Stimulated activated CD8-positive, alpha-beta memory T cell treated with anti-CD3 and anti-CD28 coated beads, Interleukin-12 subunit alpha, Interleukin-12 subunit beta, amount 100 ng/mL, for 4 hours (primary cell): ENCODE measurements around the gene CACNA1G.

Source experiments
- DNase-seq: peaks from one replicate; pipeline ENCODE4 v3.0.0-alpha.2; 2020; ENCODE audit warnings: low read depth

The CACNA1G gene

GRCh38 chr17:50568659-50569058 is 8.1 kb downstream of the CACNA1G start:
- no peak for DNase-seq

- no peak for DNase-seq
Measured at GRCh38 chr17:50569592-50569991, 9.1 kb downstream of the CACNA1G start.

GRCh38 chr17:50570032-50570431 is 9.5 kb downstream of the CACNA1G start:
- DNase-seq = no peak

GRCh38 chr17:50570528-50570927 is 10.0 kb downstream of the CACNA1G start:
- no peak for DNase-seq

GRCh38 chr17:50571681-50572080 is 11.2 kb downstream of the CACNA1G start:
- DNase-seq = no peak

- DNase-seq = no peak
Measured at GRCh38 chr17:50572541-50572940, 12.0 kb downstream of the CACNA1G start.

- DNase-seq = no peak
Measured at GRCh38 chr17:50573866-50574611, 13.5 kb downstream of the CACNA1G start.

- DNase-seq = no peak
Measured at GRCh38 chr17:50575581-50576210, 15.2 kb downstream of the CACNA1G start.

GRCh38 chr17:50576864-50577263 is 16.3 kb downstream of the CACNA1G start:
- no peak for DNase-seq

GRCh38 chr17:50577451-50577954 is 17.0 kb downstream of the CACNA1G start:
- DNase-seq = no peak

GRCh38 chr17:50578173-50578572 is 17.7 kb downstream of the CACNA1G start:
- DNase-seq = no peak

GRCh38 chr17:50579399-50579798 is 18.9 kb downstream of the CACNA1G start:
- no peak for DNase-seq

GRCh38 chr17:50580646-50581045 is 20.1 kb downstream of the CACNA1G start:
- no peak for DNase-seq

- no peak for DNase-seq
Measured at GRCh38 chr17:50581316-50581715, 20.8 kb downstream of the CACNA1G start.

GRCh38 chr17:50582741-50583140 is 22.2 kb downstream of the CACNA1G start:
- no peak for DNase-seq

- DNase-seq = no peak
Measured at GRCh38 chr17:50583641-50584040, 23.1 kb downstream of the CACNA1G start.

- DNase-seq = no peak
Measured at GRCh38 chr17:50584116-50584515, 23.6 kb downstream of the CACNA1G start.

GRCh38 chr17:50584749-50585148 is 24.2 kb downstream of the CACNA1G start:
- DNase-seq = no peak

GRCh38 chr17:50585346-50585745 is 24.8 kb downstream of the CACNA1G start:
- DNase-seq = no peak

- no peak for DNase-seq
Measured at GRCh38 chr17:50585891-50586290, 25.4 kb downstream of the CACNA1G start.

- DNase-seq = no peak
Measured at GRCh38 chr17:50586421-50587247, 26.1 kb downstream of the CACNA1G start.

- DNase-seq = no peak
Measured at GRCh38 chr17:50587571-50587970, 27.1 kb downstream of the CACNA1G start.
